ENCODE results near the gene CSF3.

DNA sequence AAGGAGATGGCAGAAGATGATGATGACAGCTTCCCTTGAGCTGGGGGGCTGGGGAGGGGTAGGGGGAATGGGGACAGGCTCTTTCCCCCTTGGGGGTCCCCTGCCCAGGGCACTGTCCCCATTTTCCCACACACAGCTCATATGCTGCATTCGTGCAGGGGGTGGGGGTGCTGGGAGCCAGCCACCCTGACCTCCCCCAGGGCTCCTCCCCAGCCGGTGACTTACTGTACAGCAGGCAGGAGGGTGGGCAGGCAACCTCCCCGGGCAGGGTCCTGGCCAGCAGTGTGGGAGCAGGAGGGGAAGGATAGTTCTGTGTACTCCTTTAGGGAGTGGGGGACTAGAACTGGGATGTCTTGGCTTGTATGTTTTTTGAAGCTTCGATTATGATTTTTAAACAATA, 17.7 kb upstream of the CSF3 start:
- TF ChIP-seq MTA1 (CRISPR knock-in tag; IDR thresholded peaks at IDR 0.05; ENCODE audit: borderline replicate concordance) = no peak
- no peak for TF ChIP-seq SP1 (IDR thresholded peaks at IDR 0.05)
- no peak for TF ChIP-seq SP1 (CRISPR knock-in tag; IDR thresholded peaks at IDR 0.05)
- TF ChIP-seq, protein P1, sequence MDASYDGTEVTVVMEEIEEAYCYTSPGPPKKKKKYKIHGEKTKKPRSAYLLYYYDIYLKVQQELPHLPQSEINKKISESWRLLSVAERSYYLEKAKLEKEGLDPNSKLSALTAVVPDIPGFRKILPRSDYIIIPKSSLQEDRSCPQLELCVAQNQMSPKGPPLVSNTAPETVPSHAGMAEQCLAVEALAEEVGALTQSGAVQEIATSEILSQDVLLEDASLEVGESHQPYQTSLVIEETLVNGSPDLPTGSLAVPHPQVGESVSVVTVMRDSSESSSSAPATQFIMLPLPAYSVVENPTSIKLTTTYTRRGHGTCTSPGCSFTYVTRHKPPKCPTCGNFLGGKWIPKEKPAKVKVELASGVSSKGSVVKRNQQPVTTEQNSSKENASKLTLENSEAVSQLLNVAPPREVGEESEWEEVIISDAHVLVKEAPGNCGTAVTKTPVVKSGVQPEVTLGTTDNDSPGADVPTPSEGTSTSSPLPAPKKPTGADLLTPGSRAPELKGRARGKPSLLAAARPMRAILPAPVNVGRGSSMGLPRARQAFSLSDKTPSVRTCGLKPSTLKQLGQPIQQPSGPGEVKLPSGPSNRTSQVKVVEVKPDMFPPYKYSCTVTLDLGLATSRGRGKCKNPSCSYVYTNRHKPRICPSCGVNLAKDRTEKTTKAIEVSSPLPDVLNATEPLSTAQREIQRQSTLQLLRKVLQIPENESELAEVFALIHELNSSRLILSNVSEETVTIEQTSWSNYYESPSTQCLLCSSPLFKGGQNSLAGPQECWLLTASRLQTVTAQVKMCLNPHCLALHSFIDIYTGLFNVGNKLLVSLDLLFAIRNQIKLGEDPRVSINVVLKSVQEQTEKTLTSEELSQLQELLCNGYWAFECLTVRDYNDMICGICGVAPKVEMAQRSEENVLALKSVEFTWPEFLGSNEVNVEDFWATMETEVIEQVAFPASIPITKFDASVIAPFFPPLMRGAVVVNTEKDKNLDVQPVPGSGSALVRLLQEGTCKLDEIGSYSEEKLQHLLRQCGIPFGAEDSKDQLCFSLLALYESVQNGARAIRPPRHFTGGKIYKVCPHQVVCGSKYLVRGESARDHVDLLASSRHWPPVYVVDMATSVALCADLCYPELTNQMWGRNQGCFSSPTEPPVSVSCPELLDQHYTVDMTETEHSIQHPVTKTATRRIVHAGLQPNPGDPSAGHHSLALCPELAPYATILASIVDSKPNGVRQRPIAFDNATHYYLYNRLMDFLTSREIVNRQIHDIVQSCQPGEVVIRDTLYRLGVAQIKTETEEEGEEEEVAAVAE (CRISPR knock-in tag; IDR thresholded peaks at IDR 0.05; ENCODE audit: borderline replicate concordance) = no peak
- no peak for TF ChIP-seq POLR2AphosphoS2 (IDR thresholded peaks at IDR 0.05; ENCODE audit: low read depth, low read length)
- TF ChIP-seq SMC3 (IDR thresholded peaks at IDR 0.05; ENCODE audit: low read length) = no peak
- no peak for TF ChIP-seq ZNF274 (CRISPR knock-in tag; IDR thresholded peaks at IDR 0.05)
- TF ChIP-seq, protein P2, sequence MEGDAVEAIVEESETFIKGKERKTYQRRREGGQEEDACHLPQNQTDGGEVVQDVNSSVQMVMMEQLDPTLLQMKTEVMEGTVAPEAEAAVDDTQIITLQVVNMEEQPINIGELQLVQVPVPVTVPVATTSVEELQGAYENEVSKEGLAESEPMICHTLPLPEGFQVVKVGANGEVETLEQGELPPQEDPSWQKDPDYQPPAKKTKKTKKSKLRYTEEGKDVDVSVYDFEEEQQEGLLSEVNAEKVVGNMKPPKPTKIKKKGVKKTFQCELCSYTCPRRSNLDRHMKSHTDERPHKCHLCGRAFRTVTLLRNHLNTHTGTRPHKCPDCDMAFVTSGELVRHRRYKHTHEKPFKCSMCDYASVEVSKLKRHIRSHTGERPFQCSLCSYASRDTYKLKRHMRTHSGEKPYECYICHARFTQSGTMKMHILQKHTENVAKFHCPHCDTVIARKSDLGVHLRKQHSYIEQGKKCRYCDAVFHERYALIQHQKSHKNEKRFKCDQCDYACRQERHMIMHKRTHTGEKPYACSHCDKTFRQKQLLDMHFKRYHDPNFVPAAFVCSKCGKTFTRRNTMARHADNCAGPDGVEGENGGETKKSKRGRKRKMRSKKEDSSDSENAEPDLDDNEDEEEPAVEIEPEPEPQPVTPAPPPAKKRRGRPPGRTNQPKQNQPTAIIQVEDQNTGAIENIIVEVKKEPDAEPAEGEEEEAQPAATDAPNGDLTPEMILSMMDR (CRISPR knock-in tag; IDR thresholded peaks at IDR 0.05) = no peak
- TF ChIP-seq, protein P3, sequence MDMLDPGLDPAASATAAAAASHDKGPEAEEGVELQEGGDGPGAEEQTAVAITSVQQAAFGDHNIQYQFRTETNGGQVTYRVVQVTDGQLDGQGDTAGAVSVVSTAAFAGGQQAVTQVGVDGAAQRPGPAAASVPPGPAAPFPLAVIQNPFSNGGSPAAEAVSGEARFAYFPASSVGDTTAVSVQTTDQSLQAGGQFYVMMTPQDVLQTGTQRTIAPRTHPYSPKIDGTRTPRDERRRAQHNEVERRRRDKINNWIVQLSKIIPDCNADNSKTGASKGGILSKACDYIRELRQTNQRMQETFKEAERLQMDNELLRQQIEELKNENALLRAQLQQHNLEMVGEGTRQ (IDR thresholded peaks at IDR 0.05; ENCODE audit: low read depth, low read length) = no peak
- TF ChIP-seq, protein P3 (CRISPR knock-in tag; IDR thresholded peaks at IDR 0.05; ENCODE audit: borderline replicate concordance) = no peak
- TF ChIP-seq FOXJ3 (CRISPR knock-in tag; IDR thresholded peaks at IDR 0.05; ENCODE audit: borderline replicate concordance) = no peak
- TF ChIP-seq FOSL1 (CRISPR knock-in tag; IDR thresholded peaks at IDR 0.05; ENCODE audit: borderline replicate concordance) = no peak
- TF ChIP-seq MIXL1 (CRISPR knock-in tag; IDR thresholded peaks at IDR 0.05) = no peak
- TF ChIP-seq ZNF205 (CRISPR knock-in tag; IDR thresholded peaks at IDR 0.05) = no peak
- TF ChIP-seq ARHGAP35 (CRISPR knock-in tag; IDR thresholded peaks at IDR 0.05; ENCODE audit: borderline replicate concordance) = no peak

Data from HepG2 (cell line).